DOHH2 (cell line): Measurements from ENCODE around the gene REEP2.

Experiments
- H3F3A ChIP-seq: fragments of 200-600 bp; sonication (generic), shearing (Covaris generic); 2 replicates; pipeline ENCODE4 v1.6.0; 2016; ENCODE audit warnings: antibody characterized with exemption, mild to moderate bottlenecking; ENCODE audit not compliant: control insufficient read depth, insufficient read depth
- H3K27ac ChIP-seq: fragments of 200-600 bp; sonication (generic); 2 replicates; pipeline ENCODE4 v1.5.1; 2014; ENCODE audit warnings: low read depth, mild to moderate bottlenecking, low read length, moderate library complexity
- H3K27me3 ChIP-seq: fragments of 200-600 bp; sonication (generic); 2 replicates; pipeline ENCODE4 v1.6.1; 2014; ENCODE audit warnings: mild to moderate bottlenecking, low read length, mixed read lengths; ENCODE audit not compliant: control insufficient read depth
- H3K36me3 ChIP-seq: fragments of 200-600 bp; sonication (generic); 2 replicates; pipeline ENCODE4 v1.6.1; 2014; ENCODE audit warnings: mild to moderate bottlenecking, low read length, moderate library complexity, mixed read lengths; ENCODE audit not compliant: control insufficient read depth
- H3K4me1 ChIP-seq: fragments of 200-600 bp; sonication (generic); 2 replicates; pipeline ENCODE4 v1.6.1; 2014; ENCODE audit warnings: mild to moderate bottlenecking, low read length, mixed read lengths; ENCODE audit not compliant: control insufficient read depth
- H3K4me2 ChIP-seq: fragments of 200-600 bp; sonication (generic); 2 replicates; pipeline ENCODE4 v1.6.0; 2014; ENCODE audit warnings: mild to moderate bottlenecking, low read length, moderate library complexity
- H3K4me3 ChIP-seq: fragments of 200-600 bp; sonication (generic); 2 replicates; pipeline ENCODE4 v1.5.1; 2014; ENCODE audit warnings: mild to moderate bottlenecking, low read length, mixed read lengths
- H3K79me2 ChIP-seq: fragments of 200-600 bp; sonication (generic); 2 replicates; pipeline ENCODE4 v1.6.1; 2014; ENCODE audit warnings: mild to moderate bottlenecking, low read length, mixed read lengths; ENCODE audit not compliant: control insufficient read depth
- H3K9me2 ChIP-seq: fragments of 200-600 bp; sonication (generic); replicated peaks from 2 replicates; pipeline ENCODE4 v1.6.1; 2014; ENCODE audit warnings: mild to moderate bottlenecking, low read length, mixed read lengths; ENCODE audit not compliant: control insufficient read depth
- H3K9me3 ChIP-seq: fragments of 200-600 bp; sonication (generic); 2 replicates; pipeline ENCODE4 v1.6.1; 2014; ENCODE audit warnings: antibody characterized with exemption, low read length, mixed read lengths; ENCODE audit not compliant: control insufficient read depth, insufficient read depth
- H4K20me1 ChIP-seq: fragments of 200-600 bp; sonication (generic); 2 replicates; pipeline ENCODE4 v1.6.0; 2014; ENCODE audit warnings: low read depth, mild to moderate bottlenecking, antibody characterized with exemption, low read length, moderate library complexity; ENCODE audit not compliant: control insufficient read depth, insufficient read depth
- CTCF ChIP-seq: fragments of 200-600 bp; sonication (generic); IDR thresholded peaks from one replicate; pipeline ENCODE4 v1.5.1; 2014; ENCODE audit warnings: antibody characterized with exemption, mild to moderate bottlenecking, low read depth, low read length; ENCODE audit not compliant: poor library complexity, severe bottlenecking
- EZH2phosphoT487 ChIP-seq: fragments of 200-600 bp; sonication (generic); IDR thresholded peaks from 2 replicates; pipeline ENCODE4 v1.6.1; 2017; ENCODE audit warnings: borderline replicate concordance, mild to moderate bottlenecking, antibody characterized with exemption, low read length, moderate library complexity, mixed read lengths

The REEP2 gene

GRCh38 chr5:138466125-138466899, 27.5 kb downstream of the REEP2 start:
- Histone ChIP-seq H3K9me3 (no peaks in the 10 kb centered on the region), H3K4me1 (peaks cover 14% of the 10 kb centered on the region), H3K4me2 (peak overlapping the region; percentile 98), H3K4me3 (peak overlapping the region; percentile 96), H4K20me1 (no peaks in the 10 kb centered on the region), H3K79me2 (no peaks in the 10 kb centered on the region), H3K27me3 (peaks cover 24% of the 10 kb centered on the region), H3K27ac (no peak overlapping the region), H3K9me2 (no peaks in the 10 kb centered on the region), H3K36me3 (no peaks in the 10 kb centered on the region), H3F3A (no peaks in the 10 kb centered on the region)
- TF ChIP-seq EZH2phosphoT487 (no peak), CTCF (no peak)

DNA sequence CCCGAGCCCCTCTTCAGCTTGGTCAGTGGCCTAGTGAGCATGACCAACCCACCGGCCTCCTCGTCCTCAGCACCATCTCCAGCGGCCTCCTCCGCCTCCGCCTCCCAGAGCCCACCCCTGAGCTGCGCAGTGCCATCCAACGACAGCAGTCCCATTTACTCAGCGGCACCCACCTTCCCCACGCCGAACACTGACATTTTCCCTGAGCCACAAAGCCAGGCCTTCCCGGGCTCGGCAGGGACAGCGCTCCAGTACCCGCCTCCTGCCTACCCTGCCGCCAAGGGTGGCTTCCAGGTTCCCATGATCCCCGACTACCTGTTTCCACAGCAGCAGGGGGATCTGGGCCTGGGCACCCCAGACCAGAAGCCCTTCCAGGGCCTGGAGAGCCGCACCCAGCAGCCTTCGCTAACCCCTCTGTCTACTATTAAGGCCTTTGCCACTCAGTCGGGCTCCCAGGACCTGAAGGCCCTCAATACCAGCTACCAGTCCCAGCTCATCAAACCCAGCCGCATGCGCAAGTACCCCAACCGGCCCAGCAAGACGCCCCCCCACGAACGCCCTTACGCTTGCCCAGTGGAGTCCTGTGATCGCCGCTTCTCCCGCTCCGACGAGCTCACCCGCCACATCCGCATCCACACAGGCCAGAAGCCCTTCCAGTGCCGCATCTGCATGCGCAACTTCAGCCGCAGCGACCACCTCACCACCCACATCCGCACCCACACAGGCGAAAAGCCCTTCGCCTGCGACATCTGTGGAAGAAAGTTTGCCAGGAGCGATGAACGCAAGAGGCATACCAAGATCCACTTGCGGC, 28.2 kb downstream of the REEP2 start:
- Histone ChIP-seq H3K79me2 (no peaks in the 10 kb centered on the region), H3K4me3 (no peak overlapping the region), H3F3A (no peaks in the 10 kb centered on the region), H3K9me2 (no peaks in the 10 kb centered on the region), H3K36me3 (no peaks in the 10 kb centered on the region), H3K4me1 (peaks cover 14% of the 10 kb centered on the region), H3K4me2 (no peak overlapping the region), H4K20me1 (no peaks in the 10 kb centered on the region), H3K27ac (no peak overlapping the region), H3K9me3 (no peaks in the 10 kb centered on the region), H3K27me3 (peaks cover 24% of the 10 kb centered on the region)
- TF ChIP-seq CTCF = no peak
- no peak for TF ChIP-seq EZH2phosphoT487

DNA sequence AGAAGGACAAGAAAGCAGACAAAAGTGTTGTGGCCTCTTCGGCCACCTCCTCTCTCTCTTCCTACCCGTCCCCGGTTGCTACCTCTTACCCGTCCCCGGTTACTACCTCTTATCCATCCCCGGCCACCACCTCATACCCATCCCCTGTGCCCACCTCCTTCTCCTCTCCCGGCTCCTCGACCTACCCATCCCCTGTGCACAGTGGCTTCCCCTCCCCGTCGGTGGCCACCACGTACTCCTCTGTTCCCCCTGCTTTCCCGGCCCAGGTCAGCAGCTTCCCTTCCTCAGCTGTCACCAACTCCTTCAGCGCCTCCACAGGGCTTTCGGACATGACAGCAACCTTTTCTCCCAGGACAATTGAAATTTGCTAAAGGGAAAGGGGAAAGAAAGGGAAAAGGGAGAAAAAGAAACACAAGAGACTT, 28.9 kb downstream of the REEP2 start:
- H3K27ac ChIP-seq = no peak overlapping the region
- H3K4me2 ChIP-seq = no peak overlapping the region
- H3K79me2 ChIP-seq = no peaks in the 10 kb centered on the region
- no peaks in the 10 kb centered on the region for H3K9me2 ChIP-seq
- peaks cover 24% of the 10 kb centered on the region for H3K27me3 ChIP-seq
- no peak overlapping the region for H3K4me3 ChIP-seq
- no peaks in the 10 kb centered on the region for H3K36me3 ChIP-seq
- H3K9me3 ChIP-seq = no peaks in the 10 kb centered on the region
- H3F3A ChIP-seq = no peaks in the 10 kb centered on the region
- H3K4me1 ChIP-seq = peaks cover 14% of the 10 kb centered on the region
- H4K20me1 ChIP-seq = no peaks in the 10 kb centered on the region
- no peak for TF ChIP-seq EZH2phosphoT487
- TF ChIP-seq CTCF = no peak
